ENCODE data around the gene CFAP77. TPM values are rescaled to one million over a fixed set of nuclear protein-coding genes. Genes with fewer than 3 reads are reported as not detected.
A peak's percentile ranks its signal among the peaks of the same experiment; 100 is the strongest.

Gene CFAP77
- polyA plus RNA-seq, 1 donor: 0.83 TPM

GRCh38 chr9:132408521-132408920 is 1.5 kb upstream of the CFAP77 start:
- no peak for DNase-seq

- DNase-seq: no peak
Measured at GRCh38 chr9:132410642-132411041, 631 bp downstream of the CFAP77 start.

- peak; percentile 50 for DNase-seq
Measured at GRCh38 chr9:132411091-132411508, 1.1 kb downstream of the CFAP77 start.

GRCh38 chr9:132412089-132412488 is 2.1 kb downstream of the CFAP77 start:
- DNase-seq: no peak

- no peak for DNase-seq
Measured at GRCh38 chr9:132413926-132414325, 3.9 kb downstream of the CFAP77 start.

GRCh38 chr9:132414731-132415130 is 4.7 kb downstream of the CFAP77 start:
- no peak for DNase-seq

- DNase-seq: no peak
Measured at GRCh38 chr9:132415181-132415580, 5.2 kb downstream of the CFAP77 start.

GRCh38 chr9:132418726-132419363 is 8.8 kb downstream of the CFAP77 start:
- DNase-seq: no peak

GRCh38 chr9:132422574-132422973 is 12.6 kb downstream of the CFAP77 start:
- DNase-seq: no peak

GRCh38 chr9:132423503-132423902 is 13.5 kb downstream of the CFAP77 start:
- DNase-seq: no peak

GRCh38 chr9:132424857-132425674 is 15.1 kb downstream of the CFAP77 start:
- DNase-seq: no peak

GRCh38 chr9:132425675-132426062 is 15.7 kb downstream of the CFAP77 start:
- DNase-seq: no peak

GRCh38 chr9:132426639-132427414 is 16.8 kb downstream of the CFAP77 start:
- DNase-seq: no peak

- no peak for DNase-seq
Measured at GRCh38 chr9:132430998-132431397, 21.0 kb downstream of the CFAP77 start.

GRCh38 chr9:132434881-132435280 is 24.9 kb downstream of the CFAP77 start:
- no peak for DNase-seq

GRCh38 chr9:132439153-132439552 is 29.1 kb downstream of the CFAP77 start:
- no peak for DNase-seq

GRCh38 chr9:132440735-132441134 is 30.7 kb downstream of the CFAP77 start:
- no peak for DNase-seq

GRCh38 chr9:132441404-132441803 is 31.4 kb downstream of the CFAP77 start:
- DNase-seq: no peak

- no peak for DNase-seq
Measured at GRCh38 chr9:132443951-132444607, 34.1 kb downstream of the CFAP77 start.

- DNase-seq: no peak
Measured at GRCh38 chr9:132446887-132447286, 36.9 kb downstream of the CFAP77 start.

GRCh38 chr9:132447346-132447745 is 37.3 kb downstream of the CFAP77 start:
- DNase-seq: no peak

GRCh38 chr9:132447902-132448301 is 37.9 kb downstream of the CFAP77 start:
- DNase-seq: no peak
